ENCODE measurements around the gene SLC10A4.
"Not testable (repeated sequence)": the region's sequence is repeated elsewhere in the genome, so short reads cannot be mapped to it uniquely, and the experiment has no call there.

The SLC10A4 gene, protein sequence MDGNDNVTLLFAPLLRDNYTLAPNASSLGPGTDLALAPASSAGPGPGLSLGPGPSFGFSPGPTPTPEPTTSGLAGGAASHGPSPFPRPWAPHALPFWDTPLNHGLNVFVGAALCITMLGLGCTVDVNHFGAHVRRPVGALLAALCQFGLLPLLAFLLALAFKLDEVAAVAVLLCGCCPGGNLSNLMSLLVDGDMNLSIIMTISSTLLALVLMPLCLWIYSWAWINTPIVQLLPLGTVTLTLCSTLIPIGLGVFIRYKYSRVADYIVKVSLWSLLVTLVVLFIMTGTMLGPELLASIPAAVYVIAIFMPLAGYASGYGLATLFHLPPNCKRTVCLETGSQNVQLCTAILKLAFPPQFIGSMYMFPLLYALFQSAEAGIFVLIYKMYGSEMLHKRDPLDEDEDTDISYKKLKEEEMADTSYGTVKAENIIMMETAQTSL

DNA sequence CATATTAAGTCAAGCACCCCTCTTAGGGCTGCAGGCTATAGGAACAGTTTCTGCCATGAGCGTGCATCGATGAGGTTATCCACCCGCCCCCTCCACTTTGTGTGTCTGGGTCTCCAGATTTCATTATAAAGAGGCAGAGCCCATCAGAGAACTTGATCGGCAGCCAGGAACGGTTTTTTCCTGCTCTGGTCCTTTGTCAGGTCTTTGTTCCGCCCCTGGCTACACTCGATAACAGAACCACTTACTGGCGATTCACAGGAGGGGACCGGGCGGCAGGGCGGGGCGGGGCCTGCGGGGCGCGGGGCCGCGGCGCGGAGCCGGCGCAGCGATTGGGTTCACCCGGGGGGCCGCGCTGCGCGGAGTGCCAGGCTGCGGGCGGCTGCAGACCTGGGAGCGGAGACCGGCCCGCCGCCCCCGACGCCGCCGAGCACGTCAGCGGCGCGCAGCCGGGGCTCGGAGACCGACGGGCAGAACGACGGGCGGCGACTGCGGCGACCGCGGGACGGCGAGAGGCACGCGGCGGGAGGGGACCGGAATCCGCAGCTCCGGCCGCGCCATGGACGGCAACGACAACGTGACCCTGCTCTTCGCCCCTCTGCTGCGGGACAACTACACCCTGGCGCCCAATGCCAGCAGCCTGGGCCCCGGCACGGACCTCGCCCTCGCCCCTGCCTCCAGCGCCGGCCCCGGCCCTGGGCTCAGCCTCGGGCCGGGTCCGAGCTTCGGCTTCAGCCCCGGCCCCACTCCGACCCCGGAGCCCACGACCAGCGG, at the start of gene SLC10A4:
SLC10A4 (plus strand) TSS at position 338 of the 771 bp plus-strand sequence; CDS start at position 557, 219 bp downstream.
- peak; percentile 99 for DNase-seq

DNA sequence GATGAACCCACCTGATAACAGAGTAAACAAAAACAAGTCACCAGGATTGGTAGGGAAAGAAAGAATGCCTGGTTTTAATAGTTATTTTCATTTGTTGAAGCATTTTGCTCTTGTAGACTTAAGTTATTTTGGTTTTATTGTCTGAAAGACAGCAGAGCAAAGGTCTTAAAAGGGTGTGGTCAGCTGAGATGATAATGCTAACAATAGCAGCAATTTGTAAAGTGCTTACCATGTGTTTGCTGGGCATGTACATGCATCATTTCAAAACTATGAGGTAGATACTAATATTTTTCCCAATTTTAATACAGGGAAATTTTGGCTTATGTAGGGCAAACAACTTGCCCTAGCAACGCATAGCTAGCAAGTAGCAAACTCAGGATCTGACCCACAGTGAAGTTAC, 46.8 kb upstream of the SLC10A4 start:
- peak; percentile 23 for DNase-seq

DNA sequence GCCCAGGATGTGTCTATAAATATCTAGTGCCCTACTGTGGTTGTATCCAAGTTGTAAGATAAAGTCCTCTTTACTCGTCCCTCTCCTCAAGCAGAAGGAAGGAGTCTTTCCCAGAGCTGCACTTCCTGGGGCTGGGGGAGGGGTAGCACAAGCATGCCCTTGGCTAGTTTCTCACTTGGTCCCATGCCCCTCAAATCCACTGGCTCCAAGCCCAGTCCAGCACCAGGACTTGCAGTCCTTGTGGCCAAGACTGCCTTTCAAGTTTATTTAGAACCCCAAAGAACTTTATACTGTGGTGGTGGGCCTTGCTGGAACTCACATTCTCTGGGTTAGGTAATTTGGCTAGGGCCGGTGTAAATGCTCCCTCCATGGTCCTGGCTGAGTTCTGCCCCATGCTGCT, 43.2 kb upstream of the SLC10A4 start:
- no peak for DNase-seq

DNA sequence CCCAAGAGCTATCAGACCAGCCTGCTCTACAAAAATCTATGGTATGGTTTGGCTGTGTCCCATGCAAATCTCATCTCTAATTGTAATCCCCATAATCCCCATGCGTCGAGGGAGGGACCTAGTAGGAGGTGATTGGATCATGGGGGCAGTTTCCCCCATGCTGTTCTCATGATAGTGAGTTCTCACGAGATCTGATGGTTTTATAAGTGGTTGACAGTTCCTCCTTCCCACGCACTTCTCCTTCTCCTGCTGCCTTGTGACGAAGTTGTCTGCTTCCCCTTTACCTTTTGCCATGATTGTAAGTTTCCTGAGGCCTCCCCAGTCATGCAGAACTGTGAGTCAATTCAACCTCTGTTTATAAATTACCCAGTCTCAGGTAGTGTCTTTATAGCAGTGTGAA, 42.2 kb upstream of the SLC10A4 start:
- not testable (repeated sequence) for DNase-seq

DNA sequence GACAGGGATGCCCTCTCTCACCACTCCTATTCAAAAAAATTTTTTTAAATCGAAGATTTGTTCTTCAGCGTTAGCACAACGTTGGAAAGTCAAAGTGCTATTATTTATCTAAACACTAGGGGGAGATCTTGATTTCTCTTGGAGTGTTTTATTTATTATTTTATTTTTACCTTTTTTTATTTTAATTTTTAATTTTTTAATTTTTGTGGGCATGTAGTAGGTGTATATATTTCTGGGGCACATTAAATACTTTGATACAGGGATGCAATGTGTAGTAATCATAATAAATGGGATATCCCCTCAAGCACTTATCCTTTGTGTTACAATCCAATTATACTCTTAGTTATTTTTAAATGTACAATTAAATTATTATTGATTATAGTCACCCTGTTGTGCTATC, 37.4 kb upstream of the SLC10A4 start:
- peak; percentile 74 for DNase-seq

DNA sequence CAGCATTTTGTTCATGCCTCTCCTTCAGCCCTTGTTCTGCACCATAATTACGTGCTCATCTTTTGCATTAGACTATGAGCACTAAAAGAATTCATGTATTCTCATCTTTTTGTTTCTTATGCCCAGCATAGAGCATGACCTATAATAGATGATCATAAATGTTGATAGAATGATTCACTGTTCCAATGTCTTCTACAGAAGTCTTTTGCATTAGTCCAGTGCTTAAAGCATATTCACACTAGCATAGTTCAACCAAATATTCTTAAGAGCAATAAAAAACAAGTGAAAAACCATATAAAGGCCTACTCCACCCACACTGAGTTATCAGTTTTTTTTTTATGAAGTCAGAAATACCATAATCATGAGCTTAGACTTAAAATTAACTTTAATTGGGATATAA, 36.5 kb upstream of the SLC10A4 start:
- DNase-seq, result no peak

DNA sequence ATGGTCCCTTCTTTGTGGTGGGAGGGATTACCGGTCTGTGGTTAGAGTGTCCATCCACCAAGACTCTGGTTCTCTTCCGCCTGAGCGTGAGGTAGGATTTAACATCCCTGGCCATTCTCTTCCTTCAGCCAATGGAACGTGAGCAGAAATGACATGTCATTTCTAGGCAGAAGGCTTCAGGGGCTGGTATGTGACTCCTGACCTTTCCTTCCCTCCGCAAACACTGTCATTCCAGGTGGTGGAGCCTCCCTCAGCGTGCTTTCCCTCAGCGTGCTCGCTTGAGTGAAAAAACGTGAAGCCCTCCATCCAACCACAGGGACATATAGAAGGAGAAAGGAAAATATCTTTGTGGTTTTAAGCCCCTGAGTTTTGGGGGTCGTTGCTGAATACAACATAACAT, 34.0 kb upstream of the SLC10A4 start:
- DNase-seq, result no peak

DNA sequence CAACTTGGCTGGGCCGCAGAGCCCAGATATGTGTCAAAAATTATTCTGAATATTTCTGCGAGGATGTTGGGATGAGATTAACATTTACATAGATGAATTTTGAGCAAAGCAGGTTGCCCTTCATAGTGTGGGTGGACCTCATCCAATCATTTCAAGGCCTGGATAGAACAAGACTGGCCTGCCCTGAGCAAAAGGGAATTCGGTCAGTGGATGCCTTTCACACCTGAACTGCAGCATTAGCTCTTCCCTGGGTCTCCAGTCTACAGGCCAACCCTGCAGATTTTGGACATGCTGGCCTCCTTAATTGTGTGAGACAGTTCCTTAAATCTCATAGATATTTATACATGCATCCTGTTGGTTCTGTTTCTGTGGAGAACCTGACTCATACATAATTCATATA, 32.4 kb upstream of the SLC10A4 start:
- DNase-seq, result no peak

DNA sequence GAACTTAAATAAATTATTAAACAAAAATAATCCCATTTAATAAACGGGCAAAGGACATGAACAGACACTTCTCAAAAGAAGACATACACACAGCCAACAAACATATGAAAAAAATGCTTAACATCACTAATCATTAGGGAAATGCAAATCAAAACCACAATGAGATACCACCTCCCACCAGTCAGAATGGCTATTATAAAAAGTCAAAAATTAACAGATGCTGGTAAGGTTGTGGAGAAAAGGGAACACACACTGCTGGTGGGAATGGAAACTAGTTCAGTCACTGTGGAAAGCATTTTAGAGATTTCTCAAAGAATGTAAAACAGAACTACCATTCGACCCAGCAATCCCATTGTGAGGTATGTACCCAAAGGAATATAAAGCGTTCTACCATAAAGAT, 31.5 kb upstream of the SLC10A4 start:
- not testable (repeated sequence) for DNase-seq

DNA sequence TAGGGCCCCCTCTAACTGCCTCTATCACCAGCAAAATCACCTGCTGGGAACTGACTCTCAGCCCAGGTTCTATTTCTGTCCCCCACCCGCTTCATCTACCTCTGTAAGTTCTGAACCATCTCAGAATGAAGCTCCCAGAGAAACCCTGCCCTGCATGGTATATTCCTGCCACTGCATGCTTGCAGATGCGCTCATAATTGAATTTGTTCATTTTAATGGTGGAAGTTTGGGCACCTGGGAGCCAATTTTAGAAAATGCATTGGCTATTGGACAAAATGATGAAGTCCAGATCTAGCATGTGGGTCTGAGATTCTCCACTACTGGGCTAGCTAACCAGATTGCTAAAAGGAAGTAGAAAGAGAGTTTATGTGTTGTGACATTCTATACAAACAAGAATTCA, 28.6 kb upstream of the SLC10A4 start:
- no peak for DNase-seq

DNA sequence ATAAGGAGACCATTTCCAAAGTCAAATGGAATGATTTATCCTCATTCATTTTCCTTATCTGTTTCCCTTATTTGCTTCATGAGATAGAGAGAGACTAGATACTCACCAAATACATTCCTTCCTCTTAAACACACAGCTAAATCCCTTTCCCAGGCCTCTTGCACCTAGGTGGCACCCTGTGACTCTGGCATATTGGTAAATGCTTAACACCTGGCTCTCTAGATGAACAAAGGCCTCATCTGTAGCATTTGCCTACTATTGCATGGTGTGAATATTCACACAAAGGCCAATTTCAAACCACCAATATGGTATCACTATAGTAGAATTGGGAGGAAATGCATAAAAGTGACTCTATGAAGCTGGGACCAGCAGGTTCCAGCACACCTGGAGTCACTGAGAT, 22.1 kb upstream of the SLC10A4 start:
- DNase-seq, result no peak

DNA sequence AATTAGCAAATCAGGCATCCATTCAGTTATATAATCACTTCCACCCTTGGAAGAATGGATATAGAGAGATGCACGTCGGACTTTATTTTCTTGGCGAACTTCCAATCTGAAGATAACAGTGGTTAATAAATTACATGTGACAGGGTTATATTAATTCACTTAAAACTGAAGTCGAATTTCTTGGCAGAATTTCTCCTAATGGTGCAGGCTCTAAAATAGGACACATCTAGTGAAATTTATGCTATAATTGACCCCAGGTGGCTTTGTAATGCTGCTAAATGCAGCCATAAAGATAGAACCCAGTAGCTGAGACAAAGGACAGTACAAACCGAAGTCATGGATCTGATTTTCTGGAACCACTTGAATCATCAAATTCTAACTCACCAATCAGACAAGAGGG, 20.8 kb upstream of the SLC10A4 start:
- no peak for DNase-seq

DNA sequence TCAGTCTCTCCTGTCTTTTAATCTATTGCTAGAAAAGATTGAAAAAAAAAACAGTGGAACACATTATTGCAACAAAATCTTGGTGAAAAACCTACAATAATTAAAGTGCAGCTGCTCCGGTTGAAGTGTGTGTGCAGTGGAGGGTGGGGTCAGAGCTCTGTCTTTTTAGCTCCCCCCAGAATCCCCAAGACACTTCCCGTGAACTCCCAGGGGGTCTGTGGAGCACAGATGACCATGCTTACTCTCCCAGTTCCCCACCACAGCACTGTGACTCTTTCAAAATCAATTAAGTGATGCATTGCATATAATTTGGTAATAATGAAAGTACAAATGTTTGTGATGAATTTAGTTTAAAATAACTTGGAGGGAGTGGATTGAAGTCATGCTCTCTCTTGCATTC, 15.7 kb upstream of the SLC10A4 start:
- no peak for DNase-seq

DNA sequence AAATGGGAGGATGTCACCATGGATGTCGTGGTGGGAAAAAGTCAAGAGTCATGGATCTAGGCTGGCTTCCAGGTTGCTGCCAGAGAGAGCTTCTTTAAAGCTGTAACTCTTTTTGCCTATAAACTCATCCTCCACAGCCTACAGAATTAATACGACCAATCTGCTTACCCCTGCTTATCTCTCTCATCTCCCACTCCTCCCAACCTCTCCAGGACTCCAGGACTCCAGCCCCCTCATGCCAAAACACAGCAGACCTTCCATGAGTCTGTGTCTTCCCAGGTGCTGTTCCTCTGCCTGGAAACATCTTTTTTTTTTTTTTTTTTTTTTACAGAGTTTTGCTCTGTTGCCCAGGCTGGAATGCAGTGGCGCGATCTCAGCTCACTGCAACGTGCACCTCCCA, 15.3 kb upstream of the SLC10A4 start:
- DNase-seq, result no peak

DNA sequence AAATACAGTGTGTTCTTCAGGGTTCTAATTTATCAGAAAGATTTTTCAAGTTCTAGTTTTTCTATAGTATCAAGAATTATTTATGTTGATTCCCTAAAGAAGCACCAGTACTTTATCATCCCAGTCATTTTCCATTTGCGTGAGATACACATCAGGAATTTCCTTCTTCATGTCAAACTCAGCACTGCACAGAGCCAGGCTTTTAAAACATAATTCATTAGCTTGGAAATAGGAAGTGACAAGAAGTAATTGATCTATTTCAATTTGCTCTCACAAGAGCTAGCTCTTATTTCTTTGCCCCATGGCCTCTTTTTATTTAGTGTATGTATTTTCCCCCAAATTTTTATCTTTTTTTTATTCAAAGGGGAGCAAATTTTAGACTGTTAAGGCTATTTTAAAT, 13.0 kb upstream of the SLC10A4 start:
- DNase-seq, result no peak

DNA sequence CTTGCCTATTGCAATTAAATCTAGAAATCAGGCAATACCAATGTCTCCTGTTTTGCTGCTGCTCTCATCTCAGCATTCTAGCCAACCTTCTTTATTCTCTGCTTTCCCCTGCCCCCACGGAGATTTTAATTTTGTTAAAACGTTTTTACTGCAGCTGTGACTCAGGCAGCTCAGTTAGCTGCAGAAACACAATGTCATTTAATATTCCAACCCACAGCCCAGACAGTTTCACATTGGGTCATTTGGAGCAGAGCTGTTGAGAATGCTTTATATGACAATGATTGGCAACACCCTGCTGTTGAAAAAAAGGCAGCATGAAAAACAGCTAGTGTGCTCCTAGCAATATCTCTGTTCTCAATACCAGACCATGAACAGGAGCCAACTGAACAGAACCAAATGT, 12.6 kb upstream of the SLC10A4 start:
- DNase-seq, result no peak

DNA sequence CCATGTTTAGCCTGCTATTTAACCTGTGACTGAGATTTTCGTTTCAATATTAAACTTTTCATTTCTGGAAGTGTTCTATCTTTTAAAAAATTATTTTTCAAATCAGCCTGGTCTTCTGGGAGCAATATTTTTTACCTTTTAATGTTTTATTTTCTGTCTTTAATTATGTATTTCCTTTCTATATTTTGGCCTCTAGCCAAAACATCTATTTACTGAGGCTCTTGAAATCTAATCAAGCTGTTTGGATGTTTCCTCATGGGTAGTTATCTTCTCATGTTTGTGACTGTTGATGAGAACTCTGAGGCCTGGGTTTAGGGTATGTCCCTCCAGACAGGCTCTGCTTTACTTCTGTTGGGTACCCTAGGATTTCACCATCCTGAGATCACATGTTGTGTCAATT, 10.3 kb upstream of the SLC10A4 start:
- DNase-seq, result no peak

DNA sequence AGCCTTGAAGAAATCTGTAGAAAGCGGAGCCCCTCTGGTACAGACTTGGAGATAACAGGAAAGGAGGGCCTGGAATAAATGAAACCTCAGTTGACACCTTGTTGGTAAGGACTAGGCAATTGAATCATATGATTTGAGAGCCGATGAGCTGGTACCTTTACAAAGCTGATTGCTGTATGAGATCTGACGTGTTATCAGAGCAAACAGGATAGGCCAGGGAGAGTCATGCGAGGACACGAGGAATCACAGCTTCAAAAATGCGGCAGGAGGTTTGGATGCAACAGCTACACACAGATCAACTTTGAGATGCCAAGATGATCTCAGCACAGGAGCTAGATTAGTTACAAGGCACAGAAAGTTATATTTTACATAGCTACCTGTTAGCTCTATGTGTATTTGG, 7.4 kb upstream of the SLC10A4 start:
- no peak for DNase-seq

DNA sequence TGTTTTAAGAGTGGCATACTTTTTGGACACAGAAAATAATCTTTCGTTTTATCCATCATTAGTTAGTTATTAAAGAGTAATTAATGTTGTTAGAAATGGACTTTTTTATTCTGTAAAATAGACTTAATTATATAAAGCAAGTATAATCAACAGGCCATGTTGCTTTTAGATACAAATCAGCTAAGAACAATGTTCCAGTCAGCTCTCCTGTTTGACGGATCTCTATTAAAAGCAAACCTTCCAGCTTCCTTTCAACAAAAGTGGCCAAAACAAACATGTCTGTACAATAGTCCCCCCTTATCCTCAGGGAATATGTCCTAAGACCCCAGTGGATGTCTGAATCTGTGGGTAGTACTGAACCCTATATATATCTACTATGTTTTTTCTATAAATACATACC, 4.9 kb upstream of the SLC10A4 start:
- DNase-seq, result no peak

DNA sequence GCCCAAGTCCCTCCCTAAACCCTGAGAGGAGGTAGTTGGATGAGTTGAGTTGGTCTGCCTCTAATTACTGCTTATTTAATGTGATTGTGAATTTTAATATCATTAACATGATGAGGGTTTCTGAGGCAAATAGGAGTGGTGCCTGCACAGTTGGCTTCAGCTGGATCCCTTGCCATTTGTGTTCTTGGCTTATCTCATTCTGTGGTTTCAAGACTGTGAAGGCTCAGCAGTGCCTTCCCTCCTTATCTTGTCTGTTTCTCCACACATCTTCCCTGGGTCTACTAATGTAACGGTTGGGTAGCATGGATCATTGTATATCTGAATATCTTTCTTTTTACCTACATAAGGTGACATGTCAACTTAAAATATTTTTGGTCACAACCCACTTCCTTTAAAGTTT, 1.6 kb upstream of the SLC10A4 start:
- peak; percentile 96 for DNase-seq

DNA sequence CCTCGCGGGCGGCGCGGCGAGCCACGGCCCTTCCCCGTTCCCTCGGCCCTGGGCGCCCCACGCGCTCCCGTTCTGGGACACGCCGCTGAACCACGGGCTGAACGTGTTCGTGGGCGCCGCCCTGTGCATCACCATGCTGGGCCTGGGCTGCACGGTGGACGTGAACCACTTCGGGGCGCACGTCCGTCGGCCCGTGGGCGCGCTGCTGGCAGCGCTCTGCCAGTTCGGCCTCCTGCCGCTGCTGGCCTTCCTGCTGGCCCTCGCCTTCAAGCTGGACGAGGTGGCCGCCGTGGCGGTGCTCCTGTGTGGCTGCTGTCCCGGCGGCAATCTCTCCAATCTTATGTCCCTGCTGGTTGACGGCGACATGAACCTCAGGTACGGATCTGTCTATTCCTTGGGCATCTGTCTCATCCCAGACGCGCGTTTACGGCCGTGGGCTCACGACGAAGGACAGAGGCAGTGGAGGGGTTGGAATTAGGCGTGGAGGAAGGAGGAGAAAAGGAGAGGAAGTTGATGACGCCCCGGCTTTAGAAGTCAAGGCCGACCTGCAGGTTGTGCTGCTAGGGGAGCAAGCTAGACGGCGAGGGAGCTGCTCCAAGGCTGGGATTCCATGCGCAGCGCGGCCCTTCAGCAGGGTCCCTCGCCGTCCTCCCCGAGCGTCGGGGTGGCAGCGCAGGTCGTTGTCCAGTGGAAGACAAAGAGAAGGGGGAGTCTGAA, 792 bp downstream of the SLC10A4 start:
- peak; percentile 67 for DNase-seq

DNA sequence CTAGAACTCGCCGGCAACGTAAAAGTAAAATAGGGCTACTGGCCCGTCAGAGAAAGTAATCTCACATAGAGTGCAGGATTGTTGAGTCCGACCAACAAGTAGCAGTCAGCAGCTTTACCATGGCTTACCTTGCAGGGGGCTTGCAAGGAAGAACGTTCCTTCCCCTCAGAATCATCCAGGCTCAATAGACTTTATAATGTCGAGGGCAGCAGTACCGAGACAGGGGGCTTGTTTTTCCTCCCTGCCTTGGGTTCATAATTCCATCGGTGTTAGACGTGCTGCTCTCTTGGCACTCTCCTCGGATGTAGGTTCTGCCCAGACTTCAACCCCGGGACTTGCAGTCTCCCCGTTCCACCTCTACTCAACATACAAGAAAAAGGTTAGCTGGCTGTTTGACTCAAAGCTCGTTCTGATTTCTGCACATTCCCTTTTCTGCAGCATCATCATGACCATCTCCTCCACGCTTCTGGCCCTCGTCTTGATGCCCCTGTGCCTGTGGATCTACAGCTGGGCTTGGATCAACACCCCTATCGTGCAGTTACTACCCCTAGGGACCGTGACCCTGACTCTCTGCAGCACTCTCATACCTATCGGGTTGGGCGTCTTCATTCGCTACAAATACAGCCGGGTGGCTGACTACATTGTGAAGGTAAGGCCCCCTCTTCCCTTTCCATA, 1.5 kb downstream of the SLC10A4 start:
- peak; percentile 45 for DNase-seq

DNA sequence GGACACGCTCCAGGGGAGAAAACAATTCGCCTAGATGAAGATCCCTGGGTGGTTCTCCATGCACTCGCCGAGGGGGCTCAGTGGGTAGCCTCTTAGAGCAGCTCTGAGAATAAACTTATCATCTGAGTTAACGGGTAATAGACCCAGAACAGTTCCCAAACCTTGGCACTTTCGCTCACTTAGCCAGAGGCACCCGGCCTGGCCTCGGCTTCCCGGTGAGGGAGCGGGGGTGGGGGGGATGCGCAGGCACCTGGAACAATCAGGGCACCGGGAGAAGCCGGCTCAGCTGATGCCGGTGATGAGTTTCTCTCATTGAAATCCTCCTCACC, 6.5 kb downstream of the SLC10A4 start:
- no peak for DNase-seq

Measured in hematopoietic multipotent progenitor cell treated with erythropoietin and hydrocortisone succinate and interleukin-3 and kit ligand, for 6 days (in vitro differentiated cells).